GM19193 (cell line): ENCODE measurements around the gene DDIT4.

ENCODE experiments used
- POLR2A ChIP-seq: IDR thresholded peaks from 4 replicates; pipeline ENCODE4 v1.6.1; 2011; ENCODE audit not compliant: insufficient read depth, insufficient read length; ENCODE audit errors: extremely low read depth

The DDIT4 gene

DNA sequence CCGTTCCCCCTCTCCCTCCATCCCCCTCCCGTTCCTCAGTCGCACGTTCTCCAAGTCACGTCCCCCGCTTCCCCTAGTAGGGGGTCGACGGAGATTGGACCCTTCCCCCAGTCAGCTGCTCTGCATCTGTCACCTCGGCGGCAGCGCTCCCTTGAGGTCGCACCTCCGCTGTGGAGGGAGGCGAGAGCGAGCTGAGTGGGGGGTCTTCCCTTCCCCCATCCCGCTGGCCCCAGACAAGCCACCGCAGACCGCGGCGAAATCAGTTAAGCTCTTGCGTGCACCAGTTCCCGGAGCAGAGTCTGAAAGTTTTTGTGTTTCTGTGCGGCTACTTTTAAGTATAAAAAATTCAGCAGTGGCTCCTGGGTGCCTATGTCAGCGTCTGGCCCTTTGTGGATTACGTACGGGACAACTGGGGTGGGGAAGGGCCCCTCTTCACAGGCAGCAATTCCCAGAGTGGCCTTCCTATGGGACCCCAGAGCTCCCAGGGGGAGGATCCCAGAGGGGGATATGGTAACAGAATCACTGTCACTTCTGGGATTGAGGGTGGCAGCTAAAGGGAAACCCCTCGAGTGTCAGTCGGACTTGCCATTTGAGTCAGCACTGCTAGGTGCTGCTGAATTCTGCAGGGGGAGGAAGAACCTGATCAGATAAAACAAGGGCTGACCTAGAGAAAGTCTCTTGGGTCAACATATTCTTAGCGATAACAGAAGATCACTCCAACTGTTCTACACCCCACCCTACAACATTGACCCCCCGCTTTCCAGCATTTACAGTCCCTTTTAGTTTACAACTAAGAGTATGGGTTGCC is 12.5 kb upstream of the DDIT4 start:
- peak; percentile 48 for TF ChIP-seq POLR2A

DNA sequence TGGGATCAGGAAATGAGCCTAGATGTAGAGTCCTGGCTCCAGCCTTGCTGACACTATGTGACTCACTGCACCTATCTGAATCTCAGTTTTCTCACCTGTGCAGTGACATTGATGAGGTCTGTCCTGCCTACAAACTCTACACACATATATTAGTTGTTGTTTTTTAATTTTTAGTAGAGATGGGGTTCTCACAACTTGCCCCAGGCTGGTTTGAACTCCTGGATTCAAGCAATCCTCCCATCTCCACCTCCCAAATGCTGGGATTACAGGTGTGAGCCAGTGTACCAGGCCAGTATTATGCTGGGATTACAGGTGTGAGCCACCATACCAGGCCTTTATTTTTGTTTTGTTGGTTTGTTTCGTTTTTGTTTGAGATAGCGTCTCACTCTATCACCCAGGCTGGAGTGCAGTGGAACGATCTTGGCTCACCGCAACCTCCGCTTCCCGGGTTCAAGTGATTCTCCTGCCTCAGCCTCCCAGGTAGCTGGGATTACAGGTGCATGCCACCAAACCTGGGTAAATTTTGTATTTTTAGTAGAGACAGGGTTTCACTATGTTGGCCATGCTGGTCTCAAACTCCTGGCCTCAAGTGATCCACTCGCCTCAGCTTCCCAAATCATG is 11.8 kb upstream of the DDIT4 start:
- no peak for TF ChIP-seq POLR2A

DNA sequence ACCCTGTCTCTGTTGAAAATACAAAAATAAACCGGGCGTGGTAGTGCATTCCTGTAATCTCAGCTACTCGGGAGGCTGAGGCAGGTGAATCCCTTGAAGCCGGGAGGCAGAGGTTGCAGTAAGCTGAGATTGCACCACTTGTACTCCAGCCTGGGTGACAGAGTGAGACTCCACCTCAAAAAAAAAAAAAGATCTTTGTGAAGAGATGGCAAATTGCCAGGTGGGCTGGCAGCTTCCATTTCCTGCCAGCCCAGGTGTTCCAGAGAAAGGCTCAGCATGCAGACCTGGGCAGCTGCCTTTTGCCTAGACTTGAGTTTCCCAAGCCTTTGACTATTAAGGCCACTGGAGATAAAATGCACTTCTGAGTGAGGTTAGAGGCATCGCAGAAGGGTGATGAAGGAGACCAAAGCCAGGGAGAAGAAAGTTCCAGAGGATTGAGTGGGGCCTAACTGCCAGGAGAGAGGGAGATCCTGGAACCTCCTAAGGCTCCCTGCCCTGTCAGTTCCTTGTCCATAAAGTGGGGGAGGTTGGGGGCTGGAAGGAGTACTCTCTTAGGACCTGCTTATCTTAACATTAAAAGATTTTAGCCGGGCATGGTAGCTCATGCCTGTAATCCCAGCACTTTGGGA is 10.0 kb upstream of the DDIT4 start:
- TF ChIP-seq POLR2A, result no peak

DNA sequence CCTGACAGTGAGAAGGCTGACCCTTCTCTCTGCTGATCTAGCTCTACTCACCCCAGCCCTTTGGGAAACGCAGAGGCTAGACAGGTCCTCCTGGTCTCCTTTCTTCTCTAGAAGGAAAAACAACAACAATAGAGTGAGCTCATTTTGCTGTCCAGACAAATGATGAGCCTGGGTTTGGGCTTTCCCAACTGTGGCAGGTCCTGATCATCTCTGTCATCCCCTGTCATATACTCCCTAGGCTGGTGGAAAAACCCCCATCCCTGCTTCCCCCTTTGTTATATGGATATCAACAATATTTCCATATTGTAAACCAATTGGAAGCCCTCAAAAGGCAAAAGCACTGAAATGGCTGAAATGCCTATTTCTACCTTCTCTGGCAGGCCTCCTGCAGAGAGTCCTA is 9.2 kb upstream of the DDIT4 start:
- TF ChIP-seq POLR2A, result no peak

DNA sequence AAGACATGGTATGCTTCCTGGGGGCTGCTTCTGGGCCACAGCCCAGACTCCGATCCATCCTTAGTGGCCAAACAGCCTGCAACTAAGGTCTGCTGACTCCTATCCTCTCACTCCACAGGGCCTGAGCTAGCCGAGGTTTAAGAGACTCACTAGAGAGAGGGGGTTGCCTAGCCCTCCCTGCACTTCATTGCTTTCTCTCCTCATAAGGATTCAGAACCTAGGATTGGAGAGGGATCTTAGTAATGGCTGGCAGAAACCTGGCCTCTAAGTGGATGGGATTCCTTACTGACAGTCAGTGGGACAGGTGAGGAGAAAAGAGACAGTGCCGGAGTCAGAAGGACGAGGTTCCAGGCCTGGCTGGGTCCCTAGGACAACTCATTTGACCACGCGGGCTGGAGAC is 8.2 kb upstream of the DDIT4 start:
- TF ChIP-seq POLR2A, result no peak

DNA sequence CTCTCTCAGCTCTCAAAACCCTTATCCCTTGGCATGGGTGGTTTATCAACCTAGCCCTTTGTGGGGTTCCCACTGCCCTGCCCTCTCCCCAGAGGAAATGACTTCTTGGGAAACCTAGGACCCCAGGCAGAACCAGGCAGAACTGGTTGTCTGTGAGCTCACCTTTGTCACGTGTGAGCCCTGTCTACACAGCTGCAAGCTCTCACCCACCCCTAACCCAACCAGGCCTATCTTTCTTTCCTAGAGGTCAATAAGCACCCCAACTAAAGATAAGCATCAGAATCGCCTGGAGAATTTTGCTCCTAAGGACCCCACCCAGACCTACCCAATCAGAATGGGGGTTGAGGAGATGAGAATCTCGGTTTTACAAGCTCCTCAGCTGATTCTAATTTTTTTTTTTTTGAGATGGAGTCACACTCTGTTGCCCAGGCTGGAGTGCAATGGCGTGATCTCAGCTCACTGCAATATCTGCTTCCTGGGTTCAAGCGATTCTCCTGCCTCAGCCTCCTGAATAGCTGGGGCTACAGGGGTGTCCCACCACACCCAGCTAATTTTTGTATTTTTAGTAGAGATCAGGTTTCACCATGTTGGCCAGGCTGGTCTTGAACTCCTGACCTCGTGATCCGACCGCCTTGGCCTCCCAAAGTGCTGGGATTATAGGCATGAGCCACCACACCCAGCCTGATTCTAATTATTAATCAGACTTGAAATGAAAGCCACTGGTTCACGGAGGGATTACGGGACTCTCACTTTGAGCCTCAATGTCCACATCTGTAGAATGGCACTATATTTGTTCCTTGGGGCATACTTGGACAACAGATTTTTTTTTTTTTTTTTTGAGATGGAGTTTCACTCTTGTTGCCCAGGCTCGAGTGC is 7.5 kb upstream of the DDIT4 start:
- TF ChIP-seq POLR2A, result no peak

DNA sequence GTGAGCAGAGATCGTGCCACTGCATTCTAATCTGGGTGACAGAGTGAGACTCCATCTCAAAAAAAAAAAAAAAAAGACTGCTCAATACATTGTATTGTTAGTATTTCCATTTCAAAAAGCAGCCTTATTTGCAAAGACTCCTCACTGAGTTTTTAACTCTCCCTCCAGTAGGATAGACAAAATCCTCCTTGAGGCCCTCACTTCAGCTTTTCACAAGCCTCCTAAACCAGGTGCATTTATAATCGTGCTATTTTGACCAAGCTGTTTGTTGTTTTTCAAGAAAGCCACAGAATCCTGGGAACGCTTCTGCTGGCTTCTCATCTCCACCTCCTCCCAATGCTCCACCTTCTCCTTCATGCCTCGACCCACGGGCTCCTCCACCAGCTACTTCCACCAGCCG is 6.3 kb upstream of the DDIT4 start:
- TF ChIP-seq POLR2A, result no peak

DNA sequence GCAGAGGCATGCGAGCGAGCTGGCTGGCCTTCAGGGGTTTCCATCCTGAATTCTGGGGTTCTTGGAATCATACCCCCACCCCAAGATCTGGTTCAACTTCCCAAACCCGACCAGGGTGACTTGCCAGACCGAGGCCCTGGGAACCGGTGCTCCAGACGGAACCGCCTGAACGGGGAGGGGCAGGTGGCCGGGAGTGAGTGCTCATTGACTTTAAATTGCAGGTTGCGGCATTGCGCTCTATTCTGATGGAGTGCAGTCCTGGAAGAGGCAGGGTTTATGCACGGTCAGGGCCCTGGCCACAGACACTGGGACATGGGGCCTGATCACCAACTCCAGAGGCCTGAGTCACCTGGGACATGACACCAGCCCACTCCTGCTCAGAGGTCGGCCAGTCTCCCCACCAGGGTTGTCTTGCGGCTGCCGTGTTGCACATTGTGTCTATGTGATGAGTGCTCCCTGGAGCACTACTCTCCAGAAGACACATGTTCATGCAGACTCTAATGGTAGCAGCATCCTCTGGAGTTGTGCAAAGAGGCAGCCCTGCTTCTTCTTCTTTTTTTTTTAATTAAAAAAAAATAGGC is 5.8 kb upstream of the DDIT4 start:
- no peak for TF ChIP-seq POLR2A

DNA sequence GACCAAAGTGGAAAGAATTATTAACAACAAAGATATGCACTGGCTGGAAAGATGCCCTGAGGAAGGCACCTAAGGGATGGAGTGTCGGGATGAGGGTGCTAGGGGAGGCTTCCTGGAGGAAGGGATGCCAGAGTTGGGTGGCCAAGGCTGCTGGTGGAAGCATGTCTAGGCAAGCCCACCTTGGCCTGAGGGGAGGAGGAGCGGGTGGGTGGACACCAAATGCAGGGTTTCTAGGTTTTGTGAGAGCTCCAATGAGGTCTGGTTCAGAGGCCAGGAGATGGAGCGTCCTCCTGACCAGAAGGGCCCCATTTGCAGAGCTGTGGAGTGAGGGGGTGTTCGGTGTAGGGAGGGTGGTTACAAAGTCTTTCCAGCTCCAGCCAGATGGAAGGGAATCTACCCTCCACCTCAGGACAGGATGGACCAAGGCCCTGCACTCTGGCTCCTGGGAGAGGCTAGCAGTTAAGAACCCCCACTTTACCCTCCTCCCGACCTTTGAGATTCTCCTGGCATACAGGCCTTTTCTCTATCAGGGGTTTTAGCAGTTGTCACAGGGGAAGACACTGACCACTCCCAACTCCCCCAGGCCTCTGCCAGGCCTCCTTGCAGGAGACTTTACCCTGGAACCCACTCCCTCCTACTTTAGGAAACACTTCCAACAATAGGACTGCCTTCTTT is 3.0 kb upstream of the DDIT4 start:
- no peak for TF ChIP-seq POLR2A

DNA sequence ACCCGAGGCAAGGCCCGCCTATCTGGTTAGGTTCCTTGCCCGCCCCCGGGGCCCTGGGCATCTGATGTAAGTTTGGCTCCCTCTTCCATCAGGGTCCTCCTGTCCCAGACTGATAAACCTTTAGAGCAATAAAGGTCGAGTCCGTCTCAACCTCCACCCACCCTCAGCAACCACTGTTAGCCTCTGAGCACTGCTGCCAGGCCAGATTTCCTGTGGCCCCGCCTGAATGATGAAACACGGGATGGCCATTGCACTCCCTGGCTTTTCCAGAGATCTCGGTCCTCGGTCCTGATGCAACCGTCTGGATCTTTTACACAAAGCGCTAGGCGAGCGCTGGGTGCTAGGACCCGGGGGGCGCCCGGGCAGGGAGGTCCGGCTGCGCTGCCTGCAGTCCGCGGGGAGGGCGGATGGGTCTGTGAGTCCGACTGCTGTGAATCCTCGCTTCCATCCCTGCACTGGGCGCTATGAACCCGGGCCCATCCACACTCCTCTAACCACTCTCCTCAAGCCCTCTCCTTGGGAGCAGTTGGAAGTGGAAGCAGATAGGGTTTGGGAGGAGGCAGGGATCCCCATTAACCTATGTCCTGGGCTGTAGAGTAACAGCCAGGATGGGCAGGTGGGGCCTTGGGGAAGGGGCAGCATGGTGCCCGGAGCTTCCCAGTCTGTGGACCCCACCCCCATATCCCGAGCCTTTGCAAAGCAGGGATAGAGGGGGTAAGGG is 875 bp upstream of the DDIT4 start:
- peak; percentile 49 for TF ChIP-seq POLR2A

DNA sequence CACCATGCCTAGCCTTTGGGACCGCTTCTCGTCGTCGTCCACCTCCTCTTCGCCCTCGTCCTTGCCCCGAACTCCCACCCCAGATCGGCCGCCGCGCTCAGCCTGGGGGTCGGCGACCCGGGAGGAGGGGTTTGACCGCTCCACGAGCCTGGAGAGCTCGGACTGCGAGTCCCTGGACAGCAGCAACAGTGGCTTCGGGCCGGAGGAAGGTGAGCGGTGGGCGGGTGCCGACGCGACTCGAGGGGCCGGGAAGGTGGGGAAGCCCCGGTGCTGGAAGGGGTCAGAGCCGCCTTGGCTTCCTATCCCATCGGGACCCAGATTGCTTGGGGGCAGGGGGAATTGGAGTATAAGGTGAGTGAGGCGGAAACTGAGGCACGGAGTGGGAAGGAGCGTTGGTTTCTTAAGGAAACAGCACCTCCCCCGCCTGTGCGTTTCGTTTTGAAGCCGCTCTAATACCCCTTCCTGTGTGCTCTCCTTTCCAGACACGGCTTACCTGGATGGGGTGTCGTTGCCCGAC is 547 bp downstream of the DDIT4 start:
- no peak for TF ChIP-seq POLR2A

DNA sequence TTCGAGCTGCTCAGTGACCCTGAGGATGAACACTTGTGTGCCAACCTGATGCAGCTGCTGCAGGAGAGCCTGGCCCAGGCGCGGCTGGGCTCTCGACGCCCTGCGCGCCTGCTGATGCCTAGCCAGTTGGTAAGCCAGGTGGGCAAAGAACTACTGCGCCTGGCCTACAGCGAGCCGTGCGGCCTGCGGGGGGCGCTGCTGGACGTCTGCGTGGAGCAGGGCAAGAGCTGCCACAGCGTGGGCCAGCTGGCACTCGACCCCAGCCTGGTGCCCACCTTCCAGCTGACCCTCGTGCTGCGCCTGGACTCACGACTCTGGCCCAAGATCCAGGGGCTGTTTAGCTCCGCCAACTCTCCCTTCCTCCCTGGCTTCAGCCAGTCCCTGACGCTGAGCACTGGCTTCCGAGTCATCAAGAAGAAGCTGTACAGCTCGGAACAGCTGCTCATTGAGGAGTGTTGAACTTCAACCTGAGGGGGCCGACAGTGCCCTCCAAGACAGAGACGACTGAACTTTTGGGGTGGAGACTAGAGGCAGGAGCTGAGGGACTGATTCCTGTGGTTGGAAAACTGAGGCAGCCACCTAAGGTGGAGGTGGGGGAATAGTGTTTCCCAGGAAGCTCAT is 1.1 kb downstream of the DDIT4 start:
- no peak for TF ChIP-seq POLR2A
